Activated T-helper 17 cell treated with anti-CD3 and anti-CD28 coated beads, Interleukin-2, amount 50 U/mL, for 72 hours (primary cell): ENCODE measurements around the gene KLHL22. TPM values are rescaled to one million over a fixed set of nuclear protein-coding genes. Genes with fewer than 3 reads are reported as not detected.

Experiments
- total RNA-seq, 2 donors: library from RNA; stranded (reverse); gene quantifications; one replicate each; pipeline ENCODE4 v1.2.3, GENCODE V29; 2022

Gene KLHL22
- total RNA-seq, 2 donors from 2014 or later, result 19.3 to 22.4 TPM

Other genes with a start within 250 kb of the KLHL22 start
- gene RTN4R, start 227.5 kb downstream of the KLHL22 start, total RNA-seq, result 1 to 10 TPM; 1.4 to 2.6 TPM
- gene DGCR6L, start 175.7 kb downstream of the KLHL22 start, total RNA-seq, result 10 to 100 TPM; 20.5 to 29.2 TPM
- 10 to 100 TPM in 1 of 2 donors, 1 to 10 TPM in 1; 6.4 to 10.0 TPM for gene ZNF74, start 101.6 kb downstream of the KLHL22 start, total RNA-seq
- gene SCARF2, start 58.0 kb downstream of the KLHL22 start, total RNA-seq, result 1 to 10 TPM in 1 of 2 donors, under 1 TPM in 1; 0.43 to 1.5 TPM
- gene MED15, start 11.8 kb upstream of the KLHL22 start, total RNA-seq, result 100 to 1,000 TPM; 115 to 118 TPM